Measurements from ENCODE around the gene RBMY1D. TPM values are rescaled to one million over a fixed set of nuclear protein-coding genes. Genes with fewer than 3 reads are reported as not detected.

RBMY1D gene
- total RNA-seq (2022; extraction: Qiagen RNA extraction; ENCODE audit: low read depth) = not detected in 5 replicates

GRCh38 chrY:21894426-21894825 lies at the start of gene RBMY1D:
Gene RBMY1D, minus strand, starts transcription at chrY:21894526. Its CDS starts 2,013 bp downstream, at chrY:21892513.

DNA sequence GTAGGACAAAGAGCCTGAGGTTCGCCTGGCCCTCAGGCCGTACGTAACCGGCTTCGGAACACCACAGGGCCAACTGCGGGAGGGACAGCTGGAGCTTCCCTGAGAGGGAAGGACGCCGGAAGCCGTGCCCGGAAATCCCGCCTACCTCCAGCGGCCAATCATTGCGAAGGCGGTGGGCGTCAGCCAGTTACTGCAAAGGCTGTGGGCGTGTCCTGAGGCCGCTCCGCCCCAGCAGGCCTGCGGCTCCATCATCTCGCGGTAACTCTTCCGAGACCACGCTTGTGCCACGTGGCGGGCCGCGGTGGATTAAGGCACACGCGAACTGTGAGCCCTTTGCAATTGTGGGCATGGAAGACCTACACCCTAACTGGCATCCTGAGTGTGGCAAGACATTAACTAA lies 23.6 kb upstream of the RBMY1D start, which contains the start of gene RBMY1E:
Gene RBMY1E (minus strand): TSS at position 101 of the 400 bp plus-strand sequence. CDS start 1,978 bp downstream, outside the sequence.

Other genes starting within 250 kb of the RBMY1D start
- not detected in 5 replicates for gene RBMY1E, start 23.5 kb upstream of the RBMY1D start, total RNA-seq (2022; extraction: Qiagen RNA extraction; ENCODE audit: low read depth)